HG03342 (cell line): Measurements from ENCODE around the gene CNTNAP3.
"Not testable (repeated sequence)": the region's sequence is repeated elsewhere in the genome, so short reads cannot be mapped to it uniquely, and the experiment has no call there.

ENCODE experiments used
- ATAC-seq: cut with Tn5 transposase; IDR thresholded peaks from one replicate; pipeline ENCODE4 v1.9.1; 2021; ENCODE audit warnings: mild to moderate bottlenecking, moderate library complexity; ENCODE audit not compliant: unreplicated experiment

CNTNAP3 gene

GRCh38 chr9:39287980-39288379 lies at the start of gene CNTNAP3:
TSS of gene CNTNAP3 (minus strand) at chr9:39288167. CDS start at chr9:39288064, 103 bp downstream.
- ATAC-seq, result not testable (repeated sequence)

- not testable (repeated sequence) for ATAC-seq
These were observed 8.0 kb downstream of the CNTNAP3 start for GRCh38 chr9:39279995-39280394.

- ATAC-seq, result not testable (repeated sequence)
These were observed 45.5 kb downstream of the CNTNAP3 start for GRCh38 chr9:39242513-39242912.

DNA sequence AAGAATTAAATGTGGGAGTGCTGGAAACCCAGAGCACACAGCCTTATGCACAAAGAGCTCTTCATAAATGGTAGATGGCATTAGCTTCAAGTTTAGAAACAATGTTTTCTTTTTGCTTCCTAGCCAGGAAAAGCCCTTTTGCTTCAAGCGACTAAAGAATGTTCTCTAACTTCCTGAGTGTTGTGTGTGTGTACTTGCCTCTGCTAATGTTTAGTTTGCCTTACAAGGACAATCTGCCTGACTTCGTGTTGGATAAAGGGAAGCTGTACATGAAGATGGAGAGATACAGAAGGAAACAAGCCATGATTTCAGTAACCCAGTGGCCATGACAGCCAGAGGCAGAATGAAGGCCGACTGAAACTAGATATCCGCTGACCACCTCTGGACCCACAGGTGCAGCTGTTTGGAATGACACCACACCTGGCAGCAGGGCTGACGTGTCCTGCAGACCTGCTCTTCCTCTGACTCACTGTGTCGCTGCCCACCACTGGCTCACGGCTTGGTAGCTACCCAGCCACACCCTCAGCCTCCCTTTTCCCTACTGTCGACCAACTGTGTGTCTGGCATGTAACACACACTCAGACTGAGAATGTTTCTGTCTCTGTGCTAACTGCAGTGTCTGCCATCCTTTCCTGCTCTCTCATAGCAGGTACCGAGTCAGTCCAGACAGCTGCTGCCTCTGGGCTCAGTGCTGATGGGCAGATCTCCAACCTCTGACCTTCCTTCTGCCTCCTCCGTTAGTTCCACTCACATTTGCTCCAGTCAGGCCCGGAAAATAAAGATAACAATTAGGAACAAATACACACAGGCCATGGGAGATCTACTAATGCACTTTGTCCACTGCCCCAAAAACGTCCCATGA lies 55.6 kb downstream of the CNTNAP3 start:
- ATAC-seq, result not testable (repeated sequence)

DNA sequence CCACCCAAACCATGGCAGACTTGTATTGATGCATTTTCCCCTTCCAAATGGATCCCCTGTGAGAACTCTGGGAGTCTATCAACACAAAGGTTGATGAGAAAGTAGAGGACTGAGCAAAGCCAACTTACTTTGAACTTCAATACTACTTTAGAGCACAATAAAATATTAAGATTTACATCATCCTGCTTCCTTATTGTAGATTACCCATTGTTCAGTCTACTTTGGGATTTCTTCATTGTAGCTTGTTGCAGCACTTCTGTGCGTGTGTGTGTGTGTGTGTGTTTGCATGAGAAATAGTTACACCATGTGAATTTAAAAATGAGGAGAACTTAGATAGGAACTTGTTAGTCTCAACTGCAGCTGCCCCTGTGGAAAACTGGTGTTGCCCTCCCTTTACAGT lies 72.0 kb downstream of the CNTNAP3 start:
- ATAC-seq, result not testable (repeated sequence)

GRCh38 chr9:39209773-39210172 lies 78.2 kb downstream of the CNTNAP3 start:
- ATAC-seq, result not testable (repeated sequence)

DNA sequence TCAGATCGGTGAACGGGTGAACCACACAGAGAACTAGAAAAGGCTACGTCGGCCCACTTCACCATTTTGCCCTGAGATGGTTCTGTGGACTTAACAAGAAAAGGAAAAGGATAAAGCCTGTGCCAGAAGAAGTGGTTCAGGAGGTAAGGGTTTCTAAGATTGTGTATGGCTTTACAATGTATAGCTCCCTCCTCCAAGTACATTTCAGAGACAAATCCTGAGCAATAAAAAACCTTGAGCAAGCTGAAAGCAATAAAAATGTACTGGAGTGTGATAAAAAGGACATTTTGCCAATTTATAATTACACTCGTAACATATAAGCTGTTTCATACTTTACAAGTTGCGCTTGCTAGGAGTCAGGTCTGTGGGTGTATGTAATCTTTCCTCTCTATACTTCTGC lies 81.3 kb downstream of the CNTNAP3 start:
- ATAC-seq, result not testable (repeated sequence)

- ATAC-seq, result not testable (repeated sequence)
These were observed 82.1 kb downstream of the CNTNAP3 start for GRCh38 chr9:39205842-39206241.

GRCh38 chr9:39200412-39200811 lies 87.6 kb downstream of the CNTNAP3 start:
- ATAC-seq, result not testable (repeated sequence)

- not testable (repeated sequence) for ATAC-seq
These were observed 89.8 kb downstream of the CNTNAP3 start for GRCh38 chr9:39198000-39198709.

GRCh38 chr9:39171370-39171769 lies 116.6 kb downstream of the CNTNAP3 start:
- not testable (repeated sequence) for ATAC-seq

GRCh38 chr9:39157714-39158113 lies 130.3 kb downstream of the CNTNAP3 start:
- not testable (repeated sequence) for ATAC-seq

DNA sequence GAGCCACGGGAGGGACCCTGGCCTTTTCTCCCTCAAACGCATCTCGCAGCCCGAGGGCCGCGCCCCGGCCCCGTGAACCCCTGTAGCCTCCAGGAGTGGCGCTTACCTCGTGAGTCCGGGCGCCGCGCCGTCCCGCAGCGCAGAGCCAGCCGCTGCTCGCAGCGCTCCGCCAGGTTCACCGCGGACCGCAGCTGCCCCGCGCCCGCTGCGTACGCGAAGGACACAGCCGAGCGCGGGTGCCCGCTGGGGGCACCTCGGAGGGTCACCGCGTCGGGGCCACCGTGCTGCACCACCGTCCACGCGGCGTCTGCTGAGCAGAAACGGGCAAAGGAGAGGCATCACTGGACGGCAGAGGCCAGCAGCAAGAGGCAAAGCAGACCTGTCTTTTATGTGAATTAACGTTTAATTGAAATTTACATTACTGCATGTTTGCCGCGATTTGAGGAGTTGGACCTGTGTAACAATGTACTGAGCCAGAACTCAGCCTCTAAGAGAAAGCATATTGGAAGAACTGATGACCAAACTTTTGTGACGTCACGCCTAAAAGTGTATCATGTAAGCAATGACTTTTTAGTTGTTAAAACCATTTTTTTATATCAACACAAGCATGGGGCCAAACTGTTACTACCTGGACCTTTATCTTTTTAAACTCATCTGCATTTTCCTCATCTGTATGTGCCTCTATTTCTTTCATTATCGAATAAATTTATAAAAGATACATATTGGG lies 155.0 kb downstream of the CNTNAP3 start:
- ATAC-seq, result not testable (repeated sequence)

- not testable (repeated sequence) for ATAC-seq
These were observed 166.6 kb downstream of the CNTNAP3 start for GRCh38 chr9:39121401-39121800.

DNA sequence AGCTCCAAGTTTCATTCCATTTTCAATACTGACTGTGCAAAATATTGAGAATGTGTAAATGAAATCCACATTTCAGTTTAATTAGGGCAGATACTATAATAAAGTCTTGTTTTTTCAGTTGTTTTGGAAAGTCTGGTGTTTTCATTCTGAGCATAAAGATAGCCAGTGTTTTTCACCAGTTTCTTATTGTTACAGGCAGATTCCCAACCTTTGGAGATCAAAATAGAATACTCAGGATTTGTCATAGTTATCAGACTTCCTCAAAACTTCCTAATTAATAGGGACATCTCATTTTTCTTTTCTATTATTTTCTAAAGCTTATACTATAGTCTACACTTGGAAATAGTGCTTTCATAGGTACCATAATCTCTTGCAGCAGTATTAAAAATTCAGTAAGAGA lies 176.2 kb downstream of the CNTNAP3 start:
- not testable (repeated sequence) for ATAC-seq

GRCh38 chr9:39108145-39108544 lies 179.8 kb downstream of the CNTNAP3 start:
- no peak for ATAC-seq

- ATAC-seq, result not testable (repeated sequence)
These were observed 190.8 kb downstream of the CNTNAP3 start for GRCh38 chr9:39097208-39097607.

- not testable (repeated sequence) for ATAC-seq
These were observed 202.7 kb downstream of the CNTNAP3 start for GRCh38 chr9:39085311-39085710.

DNA sequence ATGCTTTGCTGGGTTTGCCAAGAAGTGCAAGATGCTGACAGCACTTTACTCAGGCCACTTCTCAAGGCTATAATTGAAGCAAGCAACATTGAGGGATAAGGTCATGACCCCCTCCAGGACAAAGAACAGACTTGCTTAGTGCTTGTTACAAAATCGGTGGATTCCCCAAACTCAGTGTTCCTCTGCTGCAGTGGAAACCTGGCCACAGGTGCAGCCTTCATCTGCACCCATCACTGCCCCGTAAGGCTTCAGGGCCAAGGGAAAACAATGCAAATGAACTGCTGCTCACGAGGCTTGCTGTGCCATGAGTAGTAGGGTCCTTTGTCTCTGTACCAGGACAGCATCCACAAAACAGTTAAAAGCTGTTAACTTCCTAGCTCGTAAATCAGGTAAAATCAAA lies 205.4 kb downstream of the CNTNAP3 start:
- ATAC-seq, result not testable (repeated sequence)

DNA sequence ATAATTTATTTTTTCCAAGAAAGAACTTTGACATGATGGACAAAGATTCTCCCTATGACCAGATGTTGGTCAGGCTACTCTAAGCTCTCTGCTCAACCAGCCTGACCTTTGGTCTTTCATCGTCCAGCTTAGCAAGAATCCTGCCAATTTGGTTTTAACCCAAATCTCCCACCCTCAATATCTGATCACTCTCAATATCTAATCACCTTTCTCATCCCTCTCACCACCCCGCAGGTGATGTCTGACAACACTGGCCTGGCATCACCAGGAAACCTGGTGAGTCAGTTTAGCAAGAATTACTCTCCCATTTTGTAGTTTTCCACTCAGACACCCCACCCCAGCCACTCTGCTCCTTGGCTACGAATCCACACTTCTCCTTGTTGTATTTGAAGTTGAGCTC lies 207.9 kb downstream of the CNTNAP3 start:
- not testable (repeated sequence) for ATAC-seq
